Smooth muscle cell (in vitro differentiated cells): ENCODE measurements around the gene HAPLN3. TPM values are rescaled to one million over a fixed set of nuclear protein-coding genes. Genes with fewer than 3 reads are reported as not detected.

Source experiments
- DNase-seq: peaks from one replicate; lab custom pipeline; 2025; ENCODE audit not compliant: unreplicated experiment; lab: John Stamatoyannopoulos, UW
- H2AFZ ChIP-seq: fragments of 200-600 bp; sonication (generic); 2 replicates; pipeline ENCODE4 v1.6.0; 2016; ENCODE audit warnings: antibody characterized with exemption, low read depth, mild to moderate bottlenecking
- H3F3A ChIP-seq: fragments of 200-600 bp; sonication (generic); 2 replicates; pipeline ENCODE4 v1.6.0; 2017; ENCODE audit warnings: antibody characterized with exemption, low read depth
- H3K27ac ChIP-seq: fragments of 200-600 bp; sonication (generic); 2 replicates; pipeline ENCODE4 v1.5.1; 2016; ENCODE audit warnings: low read depth, mild to moderate bottlenecking
- H3K27me3 ChIP-seq: fragments of 200-600 bp; sonication (generic); 2 replicates; pipeline ENCODE4 v1.6.1; 2016; ENCODE audit warnings: low read depth, mild to moderate bottlenecking
- H3K36me3 ChIP-seq: fragments of 200-600 bp; sonication (generic); 2 replicates; pipeline ENCODE4 v1.5.1; 2016; ENCODE audit warnings: low read depth
- H3K4me1 ChIP-seq: fragments of 200-600 bp; sonication (generic); 2 replicates; pipeline ENCODE4 v1.5.1; 2016; ENCODE audit warnings: low read depth
- H3K4me2 ChIP-seq: fragments of 200-600 bp; sonication (generic); 2 replicates; pipeline ENCODE4 v1.6.0; 2016; ENCODE audit warnings: mild to moderate bottlenecking
- H3K4me3 ChIP-seq: fragments of 200-600 bp; sonication (generic); 2 replicates; pipeline ENCODE4 v1.5.1; 2016; ENCODE audit warnings: mild to moderate bottlenecking
- H3K79me2 ChIP-seq: fragments of 200-600 bp; sonication (generic); 2 replicates; pipeline ENCODE4 v1.6.0; 2016; ENCODE audit warnings: low read depth, mild to moderate bottlenecking
- H3K9ac ChIP-seq: fragments of 200-600 bp; sonication (generic); 2 replicates; pipeline ENCODE4 v1.6.0; 2016; ENCODE audit warnings: low read depth
- H3K9me3 ChIP-seq: fragments of 200-600 bp; sonication (generic); replicated peaks from 2 replicates; pipeline ENCODE4 v1.5.1; 2016; ENCODE audit warnings: low read depth
- H4K20me1 ChIP-seq: fragments of 200-600 bp; sonication (generic); 2 replicates; pipeline ENCODE4 v1.6.0; 2016; ENCODE audit warnings: low read depth
- WGBS: methylation state at CpG from one replicate; pipeline ENCODE4 v1.1.7; 2016; ENCODE audit warnings: low lambda C conversion rate; 5-methylcytosine and 5-hydroxymethylcytosine counted together
- polyA plus RNA-seq: library from polyadenylated mRNA; unstranded; fragments of >200 nt; fragmentation: Nextera tagmentation; extraction: Ambion mirVana; gene quantifications from 2 replicates; pipeline ENCODE4 v1.2.1, GENCODE V29; 2016
- total RNA-seq: library from RNA; depleted of rRNA; stranded (reverse); fragments of >200 nt; gene quantifications from 2 replicates; pipeline ENCODE4 v1.2.3, GENCODE V29; 2014
- TF ChIP-seq, protein P1 (sequence below): fragments of 200-600 bp; sonication (generic); IDR thresholded peaks from 2 replicates; pipeline ENCODE4 v1.5.1; 2017; ENCODE audit warnings: borderline replicate concordance, mild to moderate bottlenecking, antibody characterized with exemption; ENCODE audit not compliant: insufficient read depth, poor library complexity, severe bottlenecking

Gene HAPLN3
- total and polyA plus RNA-seq, 2 experiments from 2014 or later: 4.5 to 5.2 TPM

DNA sequence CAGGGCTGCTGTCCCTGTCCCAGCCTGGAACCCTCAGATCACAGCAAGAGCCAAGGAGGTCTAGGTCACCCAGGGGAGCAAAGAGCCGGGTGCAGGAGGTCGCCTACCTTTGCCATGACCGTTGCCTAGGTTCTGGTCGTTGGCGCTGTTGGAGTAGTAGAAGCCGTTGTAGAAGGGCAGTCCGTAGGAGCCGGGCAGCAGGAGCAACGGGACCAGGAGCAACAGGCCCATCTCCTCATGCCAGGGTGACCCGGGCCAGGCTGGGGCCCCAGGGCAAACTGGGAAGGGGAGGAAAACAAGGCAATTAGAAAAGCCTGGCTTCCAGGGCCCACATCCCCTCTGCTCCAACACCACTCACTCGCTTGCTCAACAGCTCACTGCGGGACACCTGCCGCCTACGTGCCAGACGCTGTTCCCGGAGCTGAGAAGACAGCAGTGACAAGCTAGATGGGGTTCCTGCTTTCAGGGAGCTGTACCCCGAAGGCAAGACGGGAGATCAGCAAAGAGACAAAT is 8.2 kb downstream of the HAPLN3 start:
- no peaks in the 10 kb centered on the region for H3K4me1 ChIP-seq
- no peak overlapping the region for H2AFZ ChIP-seq
- H3F3A ChIP-seq: no peaks in the 10 kb centered on the region
- no peak overlapping the region for H3K27ac ChIP-seq
- WGBS: 91% methylated on average over 18 of the region's 18 CpGs
- no peaks in the 10 kb centered on the region for H3K9me3 ChIP-seq
- H3K79me2 ChIP-seq: no peaks in the 10 kb centered on the region
- H3K36me3 ChIP-seq: no peaks in the 10 kb centered on the region
- no peak overlapping the region for H3K9ac ChIP-seq
- H3K4me3 ChIP-seq: no peak overlapping the region
- H3K27me3 ChIP-seq: no peaks in the 10 kb centered on the region
- DNase-seq: no peak
- H4K20me1 ChIP-seq: no peaks in the 10 kb centered on the region
- no peak overlapping the region for H3K4me2 ChIP-seq
- TF ChIP-seq, protein P1, sequence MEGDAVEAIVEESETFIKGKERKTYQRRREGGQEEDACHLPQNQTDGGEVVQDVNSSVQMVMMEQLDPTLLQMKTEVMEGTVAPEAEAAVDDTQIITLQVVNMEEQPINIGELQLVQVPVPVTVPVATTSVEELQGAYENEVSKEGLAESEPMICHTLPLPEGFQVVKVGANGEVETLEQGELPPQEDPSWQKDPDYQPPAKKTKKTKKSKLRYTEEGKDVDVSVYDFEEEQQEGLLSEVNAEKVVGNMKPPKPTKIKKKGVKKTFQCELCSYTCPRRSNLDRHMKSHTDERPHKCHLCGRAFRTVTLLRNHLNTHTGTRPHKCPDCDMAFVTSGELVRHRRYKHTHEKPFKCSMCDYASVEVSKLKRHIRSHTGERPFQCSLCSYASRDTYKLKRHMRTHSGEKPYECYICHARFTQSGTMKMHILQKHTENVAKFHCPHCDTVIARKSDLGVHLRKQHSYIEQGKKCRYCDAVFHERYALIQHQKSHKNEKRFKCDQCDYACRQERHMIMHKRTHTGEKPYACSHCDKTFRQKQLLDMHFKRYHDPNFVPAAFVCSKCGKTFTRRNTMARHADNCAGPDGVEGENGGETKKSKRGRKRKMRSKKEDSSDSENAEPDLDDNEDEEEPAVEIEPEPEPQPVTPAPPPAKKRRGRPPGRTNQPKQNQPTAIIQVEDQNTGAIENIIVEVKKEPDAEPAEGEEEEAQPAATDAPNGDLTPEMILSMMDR: no peak

GRCh38 chr15:88882785-88883184 is 12.6 kb downstream of the HAPLN3 start:
- WGBS: 73% methylated on average over 4 of the region's 4 CpGs
- H3K79me2 ChIP-seq: no peaks in the 10 kb centered on the region
- H3F3A ChIP-seq: no peaks in the 10 kb centered on the region
- no peaks in the 10 kb centered on the region for H3K36me3 ChIP-seq
- no peaks in the 10 kb centered on the region for H3K27me3 ChIP-seq
- no peak overlapping the region for H3K4me3 ChIP-seq
- H3K4me2 ChIP-seq: no peak overlapping the region
- no peaks in the 10 kb centered on the region for H3K9me3 ChIP-seq
- H3K9ac ChIP-seq: no peak overlapping the region
- TF ChIP-seq, protein P1: no peak
- H3K4me1 ChIP-seq: no peaks in the 10 kb centered on the region
- no peak overlapping the region for H2AFZ ChIP-seq
- no peak overlapping the region for H3K27ac ChIP-seq
- DNase-seq: no peak
- no peaks in the 10 kb centered on the region for H4K20me1 ChIP-seq

GRCh38 chr15:88881775-88882174 is 13.6 kb downstream of the HAPLN3 start:
- H3K9me3 ChIP-seq: no peaks in the 10 kb centered on the region
- H3K4me3 ChIP-seq: no peak overlapping the region
- no peak overlapping the region for H3K4me2 ChIP-seq
- H3K79me2 ChIP-seq: no peaks in the 10 kb centered on the region
- H3K4me1 ChIP-seq: no peaks in the 10 kb centered on the region
- H3F3A ChIP-seq: no peaks in the 10 kb centered on the region
- WGBS: 94% methylated on average over 3 of the region's 3 CpGs
- H3K27ac ChIP-seq: no peak overlapping the region
- no peaks in the 10 kb centered on the region for H4K20me1 ChIP-seq
- no peaks in the 10 kb centered on the region for H3K36me3 ChIP-seq
- H2AFZ ChIP-seq: no peak overlapping the region
- DNase-seq: no peak
- no peak overlapping the region for H3K9ac ChIP-seq
- H3K27me3 ChIP-seq: no peaks in the 10 kb centered on the region
- TF ChIP-seq, protein P1: no peak
